ENCODE data around the gene KRTAP3-1. TPM values are rescaled to one million over a fixed set of nuclear protein-coding genes. Genes with fewer than 3 reads are reported as not detected.

KRTAP3-1 gene
- total RNA-seq, 1 experiment from 2014 or later, result not detected

DNA sequence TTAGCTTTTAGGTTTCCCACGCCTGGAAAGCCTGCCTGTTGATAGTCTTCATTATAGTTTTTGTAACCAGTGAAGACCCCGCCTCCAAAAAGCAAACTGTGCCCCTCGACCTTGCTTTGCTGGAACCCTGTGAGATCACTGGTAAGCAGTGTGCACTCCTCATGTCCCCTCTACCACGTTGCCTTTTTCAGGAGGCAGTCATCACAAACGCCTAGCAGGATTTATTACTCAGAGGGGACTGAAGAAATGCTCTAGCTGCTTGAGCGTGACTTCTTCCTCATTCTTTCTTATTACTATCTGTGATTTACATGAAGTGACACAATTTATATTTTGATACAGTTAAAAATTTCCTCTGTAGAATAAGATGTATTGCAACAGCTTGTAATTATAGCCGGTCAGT is 6.5 kb upstream of the KRTAP3-1 start:
- H2BK120ac ChIP-seq (ENCODE audit: low read depth, low read length, poor library complexity, severe bottlenecking), result no peak overlapping the region
- DNase-seq, result no peak
- TF ChIP-seq, protein P1, sequence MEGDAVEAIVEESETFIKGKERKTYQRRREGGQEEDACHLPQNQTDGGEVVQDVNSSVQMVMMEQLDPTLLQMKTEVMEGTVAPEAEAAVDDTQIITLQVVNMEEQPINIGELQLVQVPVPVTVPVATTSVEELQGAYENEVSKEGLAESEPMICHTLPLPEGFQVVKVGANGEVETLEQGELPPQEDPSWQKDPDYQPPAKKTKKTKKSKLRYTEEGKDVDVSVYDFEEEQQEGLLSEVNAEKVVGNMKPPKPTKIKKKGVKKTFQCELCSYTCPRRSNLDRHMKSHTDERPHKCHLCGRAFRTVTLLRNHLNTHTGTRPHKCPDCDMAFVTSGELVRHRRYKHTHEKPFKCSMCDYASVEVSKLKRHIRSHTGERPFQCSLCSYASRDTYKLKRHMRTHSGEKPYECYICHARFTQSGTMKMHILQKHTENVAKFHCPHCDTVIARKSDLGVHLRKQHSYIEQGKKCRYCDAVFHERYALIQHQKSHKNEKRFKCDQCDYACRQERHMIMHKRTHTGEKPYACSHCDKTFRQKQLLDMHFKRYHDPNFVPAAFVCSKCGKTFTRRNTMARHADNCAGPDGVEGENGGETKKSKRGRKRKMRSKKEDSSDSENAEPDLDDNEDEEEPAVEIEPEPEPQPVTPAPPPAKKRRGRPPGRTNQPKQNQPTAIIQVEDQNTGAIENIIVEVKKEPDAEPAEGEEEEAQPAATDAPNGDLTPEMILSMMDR (conservative IDR thresholded peaks at IDR 0.05), result no peak
- no peaks in the 10 kb centered on the region for H3K4me1 ChIP-seq (ENCODE audit: insufficient read depth, low read length)
- no peak overlapping the region for H4K91ac ChIP-seq (ENCODE audit: insufficient read length, low read depth, low read length)
- no peak overlapping the region for H4K8ac ChIP-seq (replicated peaks; ENCODE audit: insufficient read length, low read depth, low read length)
- no peaks in the 10 kb centered on the region for H3K79me2 ChIP-seq (ENCODE audit: insufficient read depth, low read length)
- Mint-ChIP-seq H3K27me3 (ENCODE audit: low read depth) (no peaks in the 10 kb centered on the region), H3K4me1 (peaks cover 0 to 2% of the 10 kb centered on the region in 2 experiments; a peak in 1 of 4 replicates), H3K9me3 (no peaks in the 10 kb centered on the region), H3K27ac (no peak overlapping the region), H3K4me3 (no peak overlapping the region), H3K36me3 (ENCODE audit: insufficient read depth in 1 of 3, low read depth in 3 of 3) (no peaks in the 10 kb centered on the region)
- H2BK12ac ChIP-seq (ENCODE audit: insufficient read length, low read depth, low read length), result no peak overlapping the region
- no peaks in the 10 kb centered on the region for H3K79me1 ChIP-seq (ENCODE audit: insufficient read depth, low read depth, low read length, poor library complexity, severe bottlenecking)
- no peak overlapping the region for H3K4ac ChIP-seq (ENCODE audit: low read depth, low read length)
- no peaks in the 10 kb centered on the region for H3K9me3 ChIP-seq (ENCODE audit: control insufficient read depth, low read depth, low read length)
- no peak overlapping the region for H3K56ac ChIP-seq (ENCODE audit: insufficient read length, low read depth, low read length)
- H2AFZ ChIP-seq (ENCODE audit: low read length), result no peak overlapping the region
- no peak overlapping the region for H2BK20ac ChIP-seq (ENCODE audit: low read depth, low read length, poor library complexity, severe bottlenecking)
- no peak overlapping the region for H3K14ac ChIP-seq (ENCODE audit: insufficient read depth, low read length)
- no peaks in the 10 kb centered on the region for H4K20me1 ChIP-seq (ENCODE audit: control insufficient read depth, insufficient read depth, insufficient read length)
- no peak overlapping the region for H2AK5ac ChIP-seq (ENCODE audit: insufficient read length, low read length)
- no peaks in the 10 kb centered on the region for H3K23me2 ChIP-seq (ENCODE audit: insufficient read length, low read depth, low read length, poor library complexity, severe bottlenecking)
- no peaks in the 10 kb centered on the region for H3K27me3 ChIP-seq (ENCODE audit: insufficient read depth, low read length)
- no peak overlapping the region for H3K18ac ChIP-seq (ENCODE audit: insufficient read length, low read depth, low read length)
- no peak overlapping the region for H3T11ph ChIP-seq (ENCODE audit: low read length)
- no peak overlapping the region for H3K9ac ChIP-seq (ENCODE audit: extremely low read depth, insufficient read length, low read length)
- H2BK5ac ChIP-seq (ENCODE audit: insufficient read length, low read length), result no peak overlapping the region
- WGBS (ENCODE audit: extremely low coverage, insufficient read length, low lambda C conversion rate), result no CpG with 5 or more reads among the region's 7 CpGs
- no peak overlapping the region for H3K4me2 ChIP-seq (ENCODE audit: insufficient read depth, insufficient read length, low read length)
- H3K27ac ChIP-seq (ENCODE audit: insufficient read length, low read depth, low read length), result no peak overlapping the region
- no peak overlapping the region for H3K23ac ChIP-seq (ENCODE audit: insufficient read length, low read depth, low read length)
- H4K5ac ChIP-seq (ENCODE audit: insufficient read length, low read depth, low read length), result no peak overlapping the region
- H2BK15ac ChIP-seq (ENCODE audit: low read depth, low read length), result no peak overlapping the region

Measured in H9 (cell line).